ENCODE measurements around the gene LDLRAD3. TPM values are rescaled to one million over a fixed set of nuclear protein-coding genes. Genes with fewer than 3 reads are reported as not detected.
A peak's percentile ranks its signal among the peaks of the same experiment; 100 is the strongest.

The LDLRAD3 gene
- total and polyA plus RNA-seq, 8 donors = 2.5 to 6.8 (median 5.6) TPM

DNA sequence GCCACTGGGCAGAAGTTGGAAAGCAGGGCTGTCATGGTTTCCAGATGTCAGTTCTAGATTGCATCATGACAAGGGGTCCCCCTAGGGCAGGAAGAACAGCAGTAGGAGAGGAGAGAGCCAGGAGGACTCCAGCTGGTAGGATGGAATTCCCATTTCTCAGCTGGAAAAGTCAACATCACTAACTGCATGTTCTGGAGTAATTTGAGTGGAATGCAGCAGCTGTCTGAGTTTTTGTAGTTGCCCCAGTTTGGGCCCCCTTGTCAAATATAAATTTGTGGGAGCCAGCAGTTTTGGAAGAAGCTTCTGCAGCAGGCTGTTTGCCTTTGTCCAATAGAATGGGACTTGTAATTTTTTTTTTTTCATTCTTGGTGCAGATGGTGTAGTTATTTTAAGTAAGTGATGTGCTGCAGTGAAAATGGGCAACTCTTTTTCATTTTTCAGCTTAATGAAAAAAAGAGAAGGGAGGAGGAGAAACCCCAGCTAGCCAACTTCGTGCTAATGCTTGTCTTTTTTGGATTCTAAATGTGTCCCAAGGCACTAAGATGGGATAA is 86.9 kb downstream of the LDLRAD3 start:
- no peak for ATAC-seq
- Histone ChIP-seq H3K27ac (no peak overlapping the region), H3K4me1 (peaks cover 0 to 10% (median 9%) of the 10 kb centered on the region in 3 donors), H3K9me3 (no peaks in the 10 kb centered on the region), H3K4me3 (no peak overlapping the region), H3K27me3 (no peaks in the 10 kb centered on the region), H3K36me3 (no peaks in the 10 kb centered on the region)
- FAIRE-seq = no peak
- WGBS, 2 donors = 59 to 68% methylated on average over 1 of the region's 1 CpG
- no peak for DNase-seq
- intact Hi-C loops (cut with DNase I) = no loop called here
- TF ChIP-seq, protein P1, sequence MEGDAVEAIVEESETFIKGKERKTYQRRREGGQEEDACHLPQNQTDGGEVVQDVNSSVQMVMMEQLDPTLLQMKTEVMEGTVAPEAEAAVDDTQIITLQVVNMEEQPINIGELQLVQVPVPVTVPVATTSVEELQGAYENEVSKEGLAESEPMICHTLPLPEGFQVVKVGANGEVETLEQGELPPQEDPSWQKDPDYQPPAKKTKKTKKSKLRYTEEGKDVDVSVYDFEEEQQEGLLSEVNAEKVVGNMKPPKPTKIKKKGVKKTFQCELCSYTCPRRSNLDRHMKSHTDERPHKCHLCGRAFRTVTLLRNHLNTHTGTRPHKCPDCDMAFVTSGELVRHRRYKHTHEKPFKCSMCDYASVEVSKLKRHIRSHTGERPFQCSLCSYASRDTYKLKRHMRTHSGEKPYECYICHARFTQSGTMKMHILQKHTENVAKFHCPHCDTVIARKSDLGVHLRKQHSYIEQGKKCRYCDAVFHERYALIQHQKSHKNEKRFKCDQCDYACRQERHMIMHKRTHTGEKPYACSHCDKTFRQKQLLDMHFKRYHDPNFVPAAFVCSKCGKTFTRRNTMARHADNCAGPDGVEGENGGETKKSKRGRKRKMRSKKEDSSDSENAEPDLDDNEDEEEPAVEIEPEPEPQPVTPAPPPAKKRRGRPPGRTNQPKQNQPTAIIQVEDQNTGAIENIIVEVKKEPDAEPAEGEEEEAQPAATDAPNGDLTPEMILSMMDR (IDR thresholded peaks at IDR 0.05) = no peak

DNA sequence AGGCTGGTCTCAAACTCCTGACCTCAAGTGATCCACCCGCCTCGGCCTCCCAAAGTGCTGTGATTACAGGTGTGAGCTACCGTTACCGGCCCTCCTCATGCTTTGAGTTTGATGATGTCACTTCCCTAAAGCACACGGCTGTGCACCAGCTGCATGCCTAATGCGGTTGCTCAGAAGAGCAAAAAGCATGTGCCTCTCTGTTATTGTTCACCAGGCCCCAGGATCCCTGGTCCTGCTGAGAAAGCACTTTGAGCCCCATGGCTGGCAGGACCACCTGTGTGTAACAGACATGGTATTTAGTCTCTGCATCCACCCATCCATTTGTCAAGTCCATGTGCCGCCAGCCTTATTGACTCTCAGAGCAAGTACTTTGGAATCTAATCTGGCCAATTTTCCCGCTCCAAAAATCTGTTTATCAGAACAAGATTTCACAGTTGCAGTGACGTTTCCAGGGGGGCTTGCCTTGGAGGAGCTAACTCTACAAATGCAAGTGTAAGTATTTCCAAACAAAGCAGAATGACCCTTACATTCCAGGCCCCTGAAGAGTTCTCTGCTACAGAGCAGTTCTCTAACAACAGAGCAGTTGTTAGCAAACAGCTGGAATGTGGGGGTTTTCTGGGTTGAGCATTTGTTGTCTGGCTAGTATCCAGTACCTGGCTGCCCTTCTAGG is 89.4 kb downstream of the LDLRAD3 start:
- TF ChIP-seq, protein P1 (IDR thresholded peaks at IDR 0.05) = no peak
- peaks cover 5 to 25% (median 22%) of the 10 kb centered on the region in 3 donors for H3K4me1 ChIP-seq
- no peak for FAIRE-seq
- 74 to 77% methylated on average over 9 of the region's 9 CpGs for WGBS, 2 donors
- H3K4me3 ChIP-seq = no peak overlapping the region
- H3K36me3 ChIP-seq = no peaks in the 10 kb centered on the region
- no peak for DNase-seq
- intact Hi-C loops (cut with DNase I) = no loop called here
- no peak for ATAC-seq
- no peaks in the 10 kb centered on the region for H3K9me3 ChIP-seq
- no peak overlapping the region for H3K27ac ChIP-seq
- no peaks in the 10 kb centered on the region for H3K27me3 ChIP-seq

DNA sequence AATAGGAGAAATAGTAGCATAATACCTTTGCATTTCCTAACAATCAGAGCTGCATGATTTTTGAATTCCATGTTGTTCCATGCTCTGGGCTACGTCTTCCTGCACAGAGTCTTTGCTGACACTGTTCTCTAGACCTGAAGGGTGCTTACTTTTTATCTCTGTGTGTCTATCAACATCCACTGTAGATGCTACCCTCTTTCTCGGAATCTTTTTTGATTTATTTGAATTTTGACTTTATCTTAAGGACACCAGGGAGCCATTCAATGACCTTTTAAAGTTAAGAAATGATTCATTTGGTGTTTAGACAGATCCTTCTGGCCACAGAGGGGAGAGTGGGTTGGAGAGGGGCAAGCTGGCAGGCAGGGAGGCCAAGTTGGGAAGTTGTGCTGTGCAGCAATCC is 90.1 kb downstream of the LDLRAD3 start:
- Histone ChIP-seq H3K9me3 (no peaks in the 10 kb centered on the region), H3K27ac (no peak overlapping the region), H3K36me3 (no peaks in the 10 kb centered on the region), H3K4me1 (peaks cover 5 to 27% (median 22%) of the 10 kb centered on the region in 3 donors), H3K4me3 (no peak overlapping the region), H3K27me3 (no peaks in the 10 kb centered on the region)
- WGBS, 2 donors = 94 to 96% methylated on average over 2 of the region's 2 CpGs
- FAIRE-seq = no peak
- intact Hi-C loops (cut with DNase I) = no loop called here
- DNase-seq = no peak
- no peak for ATAC-seq
- TF ChIP-seq, protein P1 (IDR thresholded peaks at IDR 0.05) = no peak

DNA sequence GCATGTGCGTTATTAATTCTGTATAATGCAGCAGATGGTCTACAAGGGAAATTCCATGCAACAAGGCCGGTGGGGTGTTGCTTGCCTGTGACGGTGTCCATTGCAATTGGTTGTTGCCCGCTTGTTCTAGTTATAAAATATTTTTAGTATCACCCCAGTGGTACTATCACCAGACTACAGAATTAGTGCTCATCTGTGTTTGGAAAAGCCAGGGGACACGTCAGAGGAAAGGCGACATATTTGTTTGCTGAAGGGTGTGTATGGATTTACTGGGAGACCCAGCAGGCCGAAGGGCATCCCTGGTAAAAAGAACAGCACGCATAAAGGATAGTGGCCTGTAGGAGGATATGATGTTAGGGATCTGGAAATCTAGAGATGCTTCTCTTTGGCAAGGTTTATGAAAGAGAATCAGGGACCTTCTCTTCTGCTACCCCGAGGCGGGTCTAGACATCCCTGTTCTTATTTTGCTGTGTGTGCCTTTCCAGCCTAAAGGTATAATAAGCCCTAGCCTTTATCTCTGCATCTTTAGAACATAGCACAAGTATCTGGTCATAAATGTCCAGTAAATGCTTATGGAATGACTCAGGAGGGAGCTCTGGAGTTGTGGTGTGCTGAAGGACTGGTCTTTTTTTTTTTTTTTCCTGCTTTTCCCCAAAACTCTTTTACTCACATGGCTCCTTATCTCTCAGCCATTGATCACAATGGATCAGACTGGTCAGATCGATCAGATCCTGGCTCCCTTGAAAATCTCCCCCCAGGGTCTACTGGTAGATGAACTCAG is 90.9 kb downstream of the LDLRAD3 start:
- 90 to 91% methylated on average over 11 of the region's 11 CpGs for WGBS, 2 donors
- FAIRE-seq (no peak), ATAC-seq (peak in 1 of 4 donors; percentile 19), DNase-seq (no peak)
- Histone ChIP-seq H3K4me1 (peaks cover 5 to 27% (median 22%) of the 10 kb centered on the region in 3 donors), H3K4me3 (no peak overlapping the region), H3K27me3 (no peaks in the 10 kb centered on the region), H3K9me3 (no peaks in the 10 kb centered on the region), H3K27ac (peak overlapping the region in 1 of 4 donors; percentile 14), H3K36me3 (no peaks in the 10 kb centered on the region)
- TF ChIP-seq, protein P1 (IDR thresholded peaks at IDR 0.05) = no peak
- intact Hi-C loops (cut with DNase I) = no loop called here

Data from pancreas (tissue), 10 donors.